GM10266 (cell line): ENCODE measurements around the gene EHF.

ENCODE experiments used
- DNase-seq: peaks from one replicate; pipeline ENCODE4 v3.0.0; 2012; ENCODE audit errors: extremely low spot score
- CTCF ChIP-seq: IDR thresholded peaks from 2 replicates; pipeline ENCODE4 v1.5.1; 2012; ENCODE audit warnings: mild to moderate bottlenecking, low read depth; ENCODE audit not compliant: control insufficient read depth, insufficient read depth; ENCODE audit errors: missing control alignments

EHF gene

GRCh38 chr11:34667810-34668582 is 47.1 kb downstream of the EHF start:
- TF ChIP-seq CTCF: no peak
- no peak for DNase-seq

GRCh38 chr11:34668583-34669053 is 47.7 kb downstream of the EHF start:
- no peak for TF ChIP-seq CTCF
- DNase-seq: no peak

- no peak for DNase-seq
- TF ChIP-seq CTCF: no peak
Measured at GRCh38 chr11:34669458-34669857, 48.6 kb downstream of the EHF start.

- no peak for TF ChIP-seq CTCF
- no peak for DNase-seq
Measured at GRCh38 chr11:34671117-34671516, 50.2 kb downstream of the EHF start.

- TF ChIP-seq CTCF: no peak
- no peak for DNase-seq
Measured at GRCh38 chr11:34671946-34672345, 51.1 kb downstream of the EHF start.

GRCh38 chr11:34674038-34674437 is 53.1 kb downstream of the EHF start:
- no peak for DNase-seq
- no peak for TF ChIP-seq CTCF

- TF ChIP-seq CTCF: no peak
- DNase-seq: no peak
Measured at GRCh38 chr11:34676227-34676626, 55.3 kb downstream of the EHF start.
